Muscle layer of duodenum (tissue), 2 donors: ENCODE results near the gene ZNF511.

ENCODE experiments used
- H3K27ac ChIP-seq: one replicate; pipeline ENCODE4 v1.7.0; 2013; ENCODE audit warnings: mild to moderate bottlenecking, low read length
- H3K27me3 ChIP-seq: one replicate; pipeline ENCODE4 v1.7.0; 2013; ENCODE audit warnings: low read depth, mild to moderate bottlenecking, control low read depth, low read length
- H3K36me3 ChIP-seq, 2 donors: one replicate each; pipeline ENCODE4 v1.7.0; 2013; ENCODE audit warnings: low read length in 2 of 2, control low read depth in 1 of 2, mild to moderate bottlenecking in 1 of 2; ENCODE audit not compliant: insufficient read depth in 2 of 2, control insufficient read depth in 1 of 2
- H3K4me1 ChIP-seq, 2 donors: one replicate each; pipeline ENCODE4 v1.7.0; 2013; ENCODE audit warnings: low read length in 2 of 2, mild to moderate bottlenecking in 2 of 2, control low read depth in 1 of 2, moderate library complexity in 1 of 2; ENCODE audit not compliant: insufficient read depth in 2 of 2, control insufficient read depth in 1 of 2
- H3K4me3 ChIP-seq, 2 donors: one replicate each; pipeline ENCODE4 v1.7.0; 2013; ENCODE audit warnings: low read length in 2 of 2, low read depth in 1 of 2, mild to moderate bottlenecking in 1 of 2
- H3K9me3 ChIP-seq, 2 donors: one replicate each; pipeline ENCODE4 v1.7.0; 2013; ENCODE audit warnings: low read length in 2 of 2, control low read depth in 1 of 2, mild to moderate bottlenecking in 1 of 2; ENCODE audit not compliant: control insufficient read depth in 1 of 2
- donor health status: healthy.

ZNF511 gene

DNA sequence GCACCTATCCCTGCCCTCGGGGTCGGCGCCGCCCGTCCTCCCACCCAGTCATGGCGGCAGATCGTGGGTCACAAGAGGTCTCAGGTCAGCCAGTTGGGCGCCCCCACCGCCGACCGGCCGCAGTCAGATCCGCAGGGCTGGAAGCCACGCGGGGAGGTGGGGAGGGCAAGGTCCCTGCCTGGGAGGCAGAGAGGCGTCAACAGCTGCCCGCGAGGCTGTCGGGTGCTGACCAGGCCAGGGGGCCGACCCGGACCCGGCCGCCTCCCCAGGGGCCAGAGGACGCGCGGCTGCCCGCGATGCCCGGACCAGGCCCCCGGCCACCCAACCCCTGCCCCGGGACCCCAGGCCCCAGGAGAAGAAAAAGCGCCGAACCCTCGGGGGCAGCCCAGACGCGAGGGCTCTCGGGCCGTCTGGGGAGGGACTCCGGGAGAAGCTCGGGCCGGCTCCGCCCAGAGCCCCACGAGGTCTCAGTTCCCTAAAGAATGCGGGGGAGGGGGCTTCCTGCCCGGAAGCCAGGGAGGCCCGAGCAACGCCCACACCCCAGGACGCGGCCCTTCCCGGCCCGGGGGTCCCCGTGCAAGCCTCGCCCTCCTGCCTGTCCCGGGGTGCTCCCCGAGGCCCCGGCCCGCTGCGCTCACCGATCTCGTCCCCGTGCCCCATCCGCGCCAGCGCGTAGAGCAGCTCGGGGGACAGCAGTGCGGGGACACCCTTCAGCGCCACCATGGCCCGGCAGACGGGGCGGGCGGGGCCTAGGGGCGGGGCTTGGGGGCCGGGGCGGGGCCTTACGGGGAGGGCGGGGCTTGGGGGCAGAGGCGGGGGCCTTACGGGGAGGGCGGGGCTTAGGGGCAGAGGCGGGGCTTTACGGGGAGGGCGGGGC, 48.8 kb downstream of the ZNF511 start, which contains the start of gene FUOM:
FUOM (minus strand) TSS at position 735 of the 877 bp plus-strand sequence; CDS start at position 723, 12 bp downstream.
- H3K36me3 ChIP-seq = peaks cover 6 to 13% of the 10 kb centered on the region in 2 donors
- H3K27me3 ChIP-seq = no peaks in the 10 kb centered on the region
- peaks cover 0 to 18% of the 10 kb centered on the region in 2 donors for H3K4me1 ChIP-seq
- peak within 1 kb of the TSS; percentile 21 to 64 for H3K4me3 ChIP-seq
- no peaks in the 10 kb centered on the region for H3K9me3 ChIP-seq
- H3K27ac ChIP-seq = no peak within 1 kb of the TSS

DNA sequence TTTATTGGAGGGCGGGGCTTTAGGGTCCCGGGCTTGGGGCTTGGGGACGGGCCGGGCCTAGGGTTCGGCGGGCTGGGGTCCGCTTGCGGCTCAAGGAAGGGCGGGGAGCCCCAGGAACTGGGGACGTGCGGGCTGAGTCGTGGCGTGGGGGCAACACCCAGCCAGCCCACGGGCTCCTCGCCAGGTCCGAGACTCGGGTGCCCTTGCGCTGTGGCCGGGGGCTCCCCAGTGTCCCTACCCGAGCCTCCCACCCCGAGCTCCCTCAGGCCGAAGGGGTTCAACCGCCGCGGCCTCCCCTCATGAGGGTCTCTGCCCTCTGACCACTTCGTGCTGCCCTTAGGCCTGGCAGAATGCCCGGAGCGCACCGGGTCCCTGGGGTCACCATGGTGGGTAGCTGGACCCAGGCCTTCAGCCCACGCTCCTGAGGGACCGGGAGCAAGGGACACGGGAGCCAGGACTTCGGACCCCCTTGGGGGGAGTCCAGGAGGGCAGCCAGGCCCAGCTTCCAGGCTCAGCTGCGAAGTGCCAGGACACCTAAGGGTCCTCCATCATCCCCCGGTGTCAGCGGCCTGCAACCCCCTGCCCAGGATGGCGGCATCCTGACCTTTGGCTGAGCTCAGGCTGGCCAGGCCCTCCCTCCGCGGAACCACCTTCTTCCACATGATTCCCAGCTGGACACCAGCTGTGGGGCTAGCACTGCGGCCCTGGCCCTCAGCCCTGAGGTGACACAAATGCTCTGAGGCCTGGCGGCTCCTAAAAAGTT, 49.6 kb downstream of the ZNF511 start:
- Histone ChIP-seq H3K27me3 (no peaks in the 10 kb centered on the region), H3K4me3 (no peak overlapping the region), H3K4me1 (peaks cover 0 to 18% of the 10 kb centered on the region in 2 donors), H3K36me3 (peaks cover 6 to 21% of the 10 kb centered on the region in 2 donors), H3K9me3 (no peaks in the 10 kb centered on the region), H3K27ac (no peak overlapping the region)

DNA sequence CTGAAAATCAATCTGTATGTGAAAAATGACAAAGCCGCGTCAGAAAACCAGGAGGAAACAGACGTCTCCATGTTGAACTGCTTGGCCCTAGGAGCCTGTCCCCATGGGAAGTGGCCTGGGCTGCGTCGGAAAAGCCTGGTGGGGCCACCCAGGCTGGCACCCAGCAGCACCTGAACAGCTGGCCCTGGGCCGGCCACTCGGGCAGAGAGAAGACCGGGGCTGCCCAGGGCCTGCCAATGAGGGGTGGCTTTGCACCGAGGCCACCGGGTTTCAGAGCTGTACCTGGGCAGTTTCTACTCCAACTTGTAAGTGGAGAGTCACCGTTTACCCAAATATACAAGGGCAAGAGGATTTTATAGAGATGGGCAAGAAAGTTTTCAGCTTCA, 50.2 kb downstream of the ZNF511 start:
- no peak overlapping the region for H3K4me3 ChIP-seq
- no peaks in the 10 kb centered on the region for H3K9me3 ChIP-seq
- H3K36me3 ChIP-seq = peaks cover 6 to 27% of the 10 kb centered on the region in 2 donors
- H3K4me1 ChIP-seq = peaks cover 0 to 18% of the 10 kb centered on the region in 2 donors
- H3K27ac ChIP-seq = no peak overlapping the region
- H3K27me3 ChIP-seq = no peaks in the 10 kb centered on the region

DNA sequence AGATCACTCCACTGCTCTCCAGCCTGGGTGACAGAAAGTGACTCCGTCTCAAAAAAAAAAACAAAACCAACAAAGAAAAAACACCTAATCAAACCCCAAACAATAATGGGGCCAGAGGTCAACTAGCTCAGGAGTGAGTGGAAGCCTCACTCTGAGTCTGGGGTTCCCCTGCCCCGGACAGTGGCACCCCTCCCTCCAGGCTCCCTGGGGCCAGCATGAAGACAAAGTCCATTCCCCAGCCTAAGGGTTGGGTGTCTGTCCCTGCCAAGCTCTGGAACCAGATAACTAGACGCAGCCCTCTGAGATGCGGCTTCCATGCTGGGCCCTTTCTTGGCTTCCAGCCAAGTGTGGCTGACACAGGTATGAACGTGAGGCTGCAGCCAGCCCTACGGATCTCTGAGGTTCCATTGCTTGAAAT, 50.8 kb downstream of the ZNF511 start:
- peaks cover 0 to 18% of the 10 kb centered on the region in 2 donors for H3K4me1 ChIP-seq
- H3K36me3 ChIP-seq = peaks cover 10 to 32% of the 10 kb centered on the region in 2 donors
- H3K9me3 ChIP-seq = no peaks in the 10 kb centered on the region
- no peak overlapping the region for H3K27ac ChIP-seq
- no peak overlapping the region for H3K4me3 ChIP-seq
- H3K27me3 ChIP-seq = no peaks in the 10 kb centered on the region

DNA sequence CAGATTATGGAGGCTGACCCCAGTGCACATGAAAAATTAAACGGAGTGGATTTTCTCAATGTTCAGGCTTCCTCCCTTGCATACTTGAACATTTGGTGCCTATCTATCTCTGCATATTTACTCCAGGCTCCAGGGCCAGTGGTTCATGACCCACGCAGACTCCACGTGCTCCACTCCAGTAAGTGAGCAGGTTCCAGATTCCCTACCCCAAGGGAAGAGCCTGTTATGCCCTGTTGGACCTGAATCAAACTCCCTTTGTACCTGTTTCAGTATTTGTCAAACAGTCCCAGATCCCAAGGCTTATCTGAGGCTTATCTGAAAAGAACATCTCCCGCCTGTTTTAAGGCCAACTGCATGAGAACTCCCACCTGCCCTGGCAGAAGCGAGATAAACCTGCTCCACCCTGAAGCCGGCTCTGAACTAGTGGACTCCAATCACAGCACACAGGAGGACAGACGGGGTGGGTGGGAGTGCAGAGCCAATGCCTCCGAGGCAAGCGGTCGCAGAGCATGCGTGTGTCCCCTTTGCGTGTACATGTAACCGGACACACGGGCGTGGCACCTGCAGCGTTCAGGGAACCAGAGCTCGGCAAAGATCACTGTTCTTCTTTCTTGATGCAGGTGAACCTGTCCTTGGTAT, 51.4 kb downstream of the ZNF511 start:
- H3K27ac ChIP-seq = no peak overlapping the region
- H3K4me3 ChIP-seq = no peak overlapping the region
- H3K36me3 ChIP-seq = peaks cover 14 to 38% of the 10 kb centered on the region in 2 donors
- no peaks in the 10 kb centered on the region for H3K27me3 ChIP-seq
- no peaks in the 10 kb centered on the region for H3K9me3 ChIP-seq
- H3K4me1 ChIP-seq = peaks cover 0 to 18% of the 10 kb centered on the region in 2 donors

DNA sequence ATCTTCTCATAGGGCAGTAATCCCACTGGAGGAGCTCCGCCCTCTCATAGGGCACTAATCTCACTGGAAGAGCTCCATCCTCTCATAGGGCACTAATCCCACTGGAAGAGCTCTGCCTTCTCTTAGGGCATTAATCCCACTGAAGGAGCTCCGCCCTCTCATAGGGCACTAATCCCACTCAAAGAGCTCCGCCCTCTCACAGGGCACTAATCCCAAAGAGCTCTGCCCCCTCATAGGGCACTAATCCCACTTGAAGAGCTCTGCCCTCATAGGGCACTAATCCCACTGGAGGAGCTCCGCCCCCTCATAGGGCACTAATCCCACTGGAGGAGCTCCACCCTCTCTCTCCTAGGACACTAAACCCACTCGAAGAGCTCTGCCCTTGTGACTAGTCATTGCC, 52.5 kb downstream of the ZNF511 start:
- Histone ChIP-seq H3K4me3 (no peak overlapping the region), H3K4me1 (peaks cover 0 to 16% of the 10 kb centered on the region in 2 donors), H3K27me3 (no peaks in the 10 kb centered on the region), H3K36me3 (peaks cover 26 to 49% of the 10 kb centered on the region in 2 donors), H3K27ac (no peak overlapping the region), H3K9me3 (no peaks in the 10 kb centered on the region)

DNA sequence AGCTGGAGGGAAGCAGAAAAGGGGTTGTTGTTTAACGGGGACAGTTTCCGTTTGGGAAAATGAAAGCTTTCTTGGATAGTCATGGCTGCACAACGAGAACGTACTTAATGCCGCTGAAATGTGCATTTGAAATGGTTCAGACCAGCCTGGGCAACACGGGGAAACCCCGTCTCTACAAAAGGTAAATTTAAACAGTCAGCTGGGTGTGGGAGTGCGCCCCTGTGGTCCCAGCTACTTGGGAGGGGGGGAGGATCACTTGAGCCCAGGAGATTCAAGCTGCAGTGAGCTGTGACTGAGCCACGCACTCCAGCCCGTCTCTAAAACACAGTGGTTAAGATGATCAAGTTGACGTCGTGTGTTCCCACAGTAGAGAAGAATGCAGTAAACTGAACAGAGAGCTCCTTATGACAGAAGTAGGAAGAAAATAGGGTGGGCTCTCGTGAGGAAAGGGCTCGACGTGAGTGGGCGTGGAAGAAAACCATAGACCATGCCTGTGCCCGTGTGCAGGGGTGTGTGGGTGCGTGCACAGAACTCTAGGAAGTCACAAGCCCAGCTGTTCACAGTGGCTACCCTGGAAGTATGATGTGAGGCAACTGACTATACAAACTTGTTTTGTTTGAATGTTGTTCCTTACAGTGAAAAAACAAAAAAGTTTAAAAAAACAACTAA, 53.2 kb downstream of the ZNF511 start:
- H3K36me3 ChIP-seq = peaks cover 30 to 56% of the 10 kb centered on the region in 2 donors
- H3K4me1 ChIP-seq = peaks cover 0 to 9% of the 10 kb centered on the region in 2 donors
- no peak overlapping the region for H3K4me3 ChIP-seq
- no peak overlapping the region for H3K27ac ChIP-seq
- H3K9me3 ChIP-seq = no peaks in the 10 kb centered on the region
- no peaks in the 10 kb centered on the region for H3K27me3 ChIP-seq
